ENCODE data around the gene B4GALNT1.
"Not testable (repeated sequence)": the region's sequence is repeated elsewhere in the genome, so short reads cannot be mapped to it uniquely, and the experiment has no call there.

The B4GALNT1 gene

DNA sequence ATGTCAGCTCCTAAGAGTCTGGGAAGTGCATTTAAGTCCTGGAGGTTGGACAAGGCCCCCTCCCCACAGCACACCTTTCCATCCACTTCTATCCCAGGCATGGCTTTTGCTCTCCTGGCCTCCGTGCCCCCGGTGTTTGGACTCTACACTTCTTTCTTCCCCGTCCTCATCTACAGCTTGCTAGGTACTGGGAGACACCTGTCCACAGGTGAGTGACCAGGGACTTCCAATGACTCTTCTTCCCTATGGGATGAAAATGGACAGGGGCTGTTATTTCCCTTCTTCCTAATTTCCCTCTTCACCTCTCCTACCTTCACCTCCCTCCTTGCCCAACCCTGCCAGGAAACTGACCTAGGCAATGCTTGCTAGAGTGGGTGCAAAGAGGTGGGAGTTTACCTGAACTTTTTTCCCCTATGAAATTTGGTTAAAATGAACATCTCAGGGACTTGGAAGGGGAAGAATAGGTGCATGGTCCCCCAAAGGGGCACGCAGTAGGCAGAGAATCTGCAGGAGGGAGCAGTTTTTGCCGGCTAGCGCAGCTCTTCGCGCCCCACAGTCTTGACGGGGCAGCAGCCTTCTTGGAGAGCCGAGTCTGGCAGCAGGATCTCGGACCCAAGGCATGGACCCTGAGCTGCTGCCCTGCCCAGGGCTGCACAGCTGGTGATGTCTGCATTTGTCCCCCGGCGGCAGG, 12.6 kb downstream of the B4GALNT1 start:
- no peak for DNase-seq

DNA sequence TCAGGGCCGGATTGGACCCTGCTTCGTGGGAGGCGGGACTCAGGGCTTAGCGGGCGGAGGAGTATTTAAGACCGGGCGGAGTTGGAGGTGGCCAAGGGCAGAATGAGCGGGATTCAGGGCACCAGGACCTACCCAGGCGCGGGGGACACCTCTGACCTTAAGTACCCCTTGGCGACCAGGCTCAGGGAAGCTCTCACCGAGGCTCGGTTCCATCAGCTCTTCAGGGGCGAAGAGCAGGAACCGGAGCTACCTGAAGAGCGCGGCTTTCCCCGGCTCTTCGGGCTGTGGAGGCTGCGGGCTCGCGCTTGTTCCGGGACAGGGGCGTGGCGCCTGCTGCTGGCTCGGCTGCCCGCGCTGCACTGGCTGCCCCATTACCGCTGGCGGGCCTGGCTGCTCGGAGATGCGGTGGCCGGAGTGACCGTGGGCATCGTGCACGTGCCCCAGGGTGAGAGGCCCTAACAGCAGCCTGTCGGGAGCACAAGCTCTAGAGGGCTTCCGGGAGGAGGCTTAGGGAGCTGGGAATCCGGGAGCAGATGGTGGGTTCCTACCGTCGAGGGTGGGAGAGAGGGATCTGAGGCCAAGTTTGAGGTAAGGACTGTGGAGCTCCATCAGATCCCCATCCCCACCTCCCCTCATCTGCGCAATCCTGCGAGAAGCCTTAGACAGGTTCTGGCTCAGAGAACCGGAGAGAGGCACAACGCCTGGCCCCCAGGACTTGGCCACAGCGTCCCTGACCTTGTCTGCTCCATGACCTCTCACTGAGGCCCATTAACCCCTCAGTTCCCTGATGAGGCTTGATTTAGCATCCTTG, 13.4 kb downstream of the B4GALNT1 start:
- DNase-seq, result no peak

DNA sequence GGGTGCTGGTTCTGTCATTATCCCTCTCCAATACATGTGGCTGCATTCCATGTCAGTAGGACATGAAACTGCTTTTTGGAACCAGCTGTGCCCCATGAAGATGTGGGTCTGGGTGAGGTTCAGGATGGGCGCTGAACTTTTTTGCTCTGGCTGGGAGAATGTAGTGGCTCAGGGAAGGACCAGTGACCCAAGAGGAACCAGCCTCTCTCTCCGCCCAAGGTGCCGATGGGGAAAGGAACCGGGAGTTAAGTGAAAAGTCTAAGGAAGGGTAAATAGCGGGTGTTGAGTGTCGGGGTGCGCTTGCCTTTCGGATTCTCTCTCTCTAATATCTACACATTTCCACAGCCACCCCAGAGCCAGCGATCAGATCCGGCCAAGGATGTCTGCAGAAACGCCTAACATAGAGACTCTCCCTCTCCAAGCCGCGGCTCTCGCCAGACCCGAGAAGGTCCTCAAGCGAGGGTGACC, 14.0 kb downstream of the B4GALNT1 start:
- no peak for DNase-seq

DNA sequence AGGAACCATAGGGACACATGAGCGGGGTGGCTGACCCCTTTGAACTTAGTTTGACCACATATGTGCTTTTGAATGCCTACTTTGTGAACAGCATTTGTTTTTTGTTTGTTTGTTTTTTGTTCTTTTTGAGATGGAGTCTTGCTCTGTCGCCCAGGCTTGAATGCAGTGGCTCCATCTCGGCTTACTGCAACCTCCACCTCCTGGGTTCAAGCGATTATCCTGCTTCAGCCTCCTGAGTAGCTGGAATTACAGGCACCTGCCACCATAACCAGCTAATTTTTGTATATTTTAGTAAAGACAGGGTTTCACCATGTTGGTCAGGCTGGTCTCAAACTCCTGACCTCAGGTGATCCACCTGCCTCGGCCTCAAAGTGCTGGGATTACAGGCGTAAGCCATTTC, 14.6 kb downstream of the B4GALNT1 start:
- not testable (repeated sequence) for DNase-seq

DNA sequence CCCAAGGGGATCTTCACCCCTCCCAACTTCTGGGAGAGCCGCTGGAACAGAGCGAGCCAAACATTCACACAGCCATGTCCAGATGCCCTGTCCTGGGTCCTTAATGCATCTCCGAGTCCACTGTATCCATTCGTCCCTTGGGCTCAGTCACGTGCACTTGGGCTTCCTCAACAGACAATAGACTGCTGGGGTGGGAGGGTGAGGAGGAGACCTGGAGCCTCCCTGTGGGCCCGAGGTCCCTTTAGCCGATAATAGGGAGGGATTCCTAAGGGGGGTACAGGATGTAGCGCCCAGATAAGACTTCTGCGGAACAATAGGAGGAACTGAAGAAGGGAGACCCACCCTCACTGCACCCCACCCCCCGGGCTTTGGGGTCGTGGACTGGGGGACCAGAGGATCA, 15.1 kb downstream of the B4GALNT1 start:
- no peak for DNase-seq

DNA sequence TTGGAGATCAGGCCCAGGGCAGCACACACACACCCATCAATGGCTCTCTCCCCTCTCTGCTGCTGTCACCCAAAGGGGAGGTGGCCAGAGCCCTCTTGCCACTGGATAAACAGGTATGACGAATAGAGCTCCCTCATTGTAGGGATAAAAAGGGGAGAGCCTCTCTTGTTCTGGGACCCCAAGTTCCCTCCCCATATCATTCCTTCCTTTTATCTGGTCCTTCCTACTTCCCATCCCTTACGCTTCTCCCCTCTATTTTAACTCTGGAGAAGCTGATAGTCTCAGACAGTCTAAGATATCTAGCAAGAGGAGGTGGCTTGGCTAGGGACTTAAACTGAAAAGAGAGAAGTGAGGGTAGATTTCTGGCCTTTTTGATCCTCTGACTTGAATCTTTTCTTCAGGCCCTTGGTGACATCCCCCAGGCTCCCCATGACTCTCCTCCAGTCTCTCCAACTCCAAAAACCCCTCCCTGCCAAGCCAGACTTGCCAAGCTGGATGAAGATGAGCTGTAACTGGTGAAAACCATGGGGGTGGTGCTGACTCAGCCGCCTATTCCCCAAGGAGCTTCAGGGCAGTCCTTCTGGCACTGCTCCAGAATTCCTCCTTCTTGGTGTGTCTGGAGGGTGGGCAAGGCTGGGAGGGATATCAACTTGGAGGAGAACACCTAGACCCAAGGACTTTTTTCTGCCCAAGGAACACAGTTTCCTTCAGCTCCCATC, 16.5 kb downstream of the B4GALNT1 start:
- DNase-seq, result no peak

DNA sequence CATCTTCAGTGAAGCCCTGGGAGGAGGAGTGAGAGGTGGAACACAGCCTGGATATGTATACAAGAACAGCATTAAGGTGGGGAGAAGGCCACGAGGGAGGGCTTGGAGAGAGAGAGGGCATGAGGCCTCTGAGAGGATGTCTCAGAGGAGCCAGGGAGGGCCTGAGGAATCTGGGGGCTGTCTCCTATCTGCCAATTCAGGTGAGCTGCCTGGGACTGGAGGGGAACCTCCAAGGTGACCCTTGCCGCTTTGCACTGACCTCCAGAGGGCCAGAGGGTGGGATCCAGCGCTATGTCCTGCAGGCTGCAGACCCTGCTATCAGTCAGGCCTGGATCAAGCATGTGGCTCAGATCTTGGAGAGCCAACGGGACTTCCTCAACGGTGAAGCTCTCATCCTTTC, 17.4 kb downstream of the B4GALNT1 start:
- DNase-seq, result no peak

DNA sequence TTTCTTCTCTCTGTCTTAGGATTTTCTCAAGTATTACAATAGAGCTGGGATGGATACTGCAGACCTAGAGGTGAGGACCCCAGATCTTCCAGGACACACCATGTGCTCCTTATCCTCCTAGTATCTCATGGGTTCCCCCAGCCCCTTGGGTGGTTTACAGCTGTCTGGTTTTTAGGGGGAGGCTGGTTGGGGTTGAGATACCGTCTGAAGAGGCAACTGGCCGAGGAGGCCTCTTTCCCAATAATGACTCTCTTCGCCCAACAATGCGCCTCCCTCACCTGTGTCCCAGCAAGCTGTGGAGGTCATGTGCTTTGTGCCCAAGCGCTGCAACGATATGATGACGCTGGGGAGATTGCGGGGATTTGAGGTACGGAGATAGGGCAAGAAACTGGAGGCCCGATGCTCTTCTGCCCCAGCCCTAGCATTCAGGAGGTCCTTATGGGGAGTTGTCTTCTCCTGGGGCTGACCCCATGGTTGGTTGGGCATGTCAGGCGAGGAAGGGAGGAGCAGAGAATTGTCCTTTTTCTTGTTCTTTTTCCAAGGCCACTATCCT, 18.0 kb downstream of the B4GALNT1 start:
- DNase-seq, result no peak

DNA sequence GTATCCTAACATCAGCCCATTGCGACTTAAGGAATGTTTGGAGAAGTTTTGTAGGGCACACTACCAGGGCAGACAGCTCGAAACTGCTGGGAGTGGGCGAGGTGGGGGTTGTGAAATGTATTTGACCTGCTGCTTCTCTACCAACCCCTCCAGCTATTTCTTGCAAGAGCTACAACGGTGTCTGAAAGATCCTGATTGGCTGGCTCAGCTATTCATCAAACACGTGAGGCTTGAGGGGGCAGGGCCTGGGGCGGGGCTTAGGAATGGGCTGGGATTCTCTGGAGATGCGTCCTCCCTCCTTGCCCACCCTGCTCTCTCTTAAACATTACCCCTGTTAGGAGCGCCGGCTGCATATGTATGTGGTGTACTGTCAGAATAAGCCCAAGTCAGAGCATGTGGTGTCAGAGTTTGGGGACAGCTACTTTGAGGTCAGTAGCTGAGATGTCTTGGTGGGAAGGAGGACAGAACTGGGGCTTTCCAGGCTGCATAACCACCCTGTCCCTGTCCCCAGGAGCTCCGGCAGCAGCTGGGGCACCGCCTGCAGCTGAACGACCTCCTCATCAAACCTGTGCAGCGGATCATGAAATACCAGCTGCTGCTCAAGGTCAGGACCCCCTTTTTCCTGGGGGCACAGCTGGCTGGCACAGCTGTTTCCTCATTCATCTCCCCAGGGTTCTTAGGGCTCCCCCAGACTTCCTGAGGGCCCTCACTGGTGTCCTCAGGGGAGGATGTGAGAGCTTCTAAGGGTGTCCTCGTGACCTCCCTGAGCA, 18.6 kb downstream of the B4GALNT1 start:
- DNase-seq, result peak; percentile 17

DNA sequence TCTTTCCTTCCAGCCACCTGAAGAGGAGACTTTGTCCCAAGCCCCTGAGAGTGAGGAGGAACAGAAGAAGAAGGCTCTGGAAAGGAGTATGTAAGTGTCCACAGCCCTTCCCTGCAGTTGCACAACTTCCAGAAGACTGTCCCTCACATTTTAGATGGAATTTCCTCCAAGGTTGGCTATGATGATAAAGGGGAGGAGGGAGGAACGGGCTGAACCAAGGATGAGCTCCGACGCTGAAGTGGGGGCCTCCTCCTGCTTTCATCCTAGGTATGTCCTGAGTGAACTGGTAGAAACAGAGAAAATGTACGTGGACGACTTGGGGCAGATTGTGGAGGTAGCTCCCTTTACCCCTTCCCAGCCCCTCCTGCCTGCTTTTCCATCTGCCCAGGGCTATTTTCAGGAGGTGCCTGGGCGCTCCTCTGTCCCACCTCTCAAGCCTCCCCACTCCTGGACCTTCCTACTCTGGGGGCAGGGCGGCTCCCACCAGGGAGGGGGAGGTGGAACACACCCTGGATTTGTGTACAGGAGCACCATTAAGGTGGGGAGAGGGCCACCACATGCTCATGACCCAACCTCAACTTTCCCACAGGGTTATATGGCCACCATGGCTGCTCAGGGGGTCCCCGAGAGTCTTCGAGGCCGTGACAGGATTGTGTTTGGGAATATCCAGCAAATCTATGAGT, 19.4 kb downstream of the B4GALNT1 start:
- DNase-seq, result no peak

DNA sequence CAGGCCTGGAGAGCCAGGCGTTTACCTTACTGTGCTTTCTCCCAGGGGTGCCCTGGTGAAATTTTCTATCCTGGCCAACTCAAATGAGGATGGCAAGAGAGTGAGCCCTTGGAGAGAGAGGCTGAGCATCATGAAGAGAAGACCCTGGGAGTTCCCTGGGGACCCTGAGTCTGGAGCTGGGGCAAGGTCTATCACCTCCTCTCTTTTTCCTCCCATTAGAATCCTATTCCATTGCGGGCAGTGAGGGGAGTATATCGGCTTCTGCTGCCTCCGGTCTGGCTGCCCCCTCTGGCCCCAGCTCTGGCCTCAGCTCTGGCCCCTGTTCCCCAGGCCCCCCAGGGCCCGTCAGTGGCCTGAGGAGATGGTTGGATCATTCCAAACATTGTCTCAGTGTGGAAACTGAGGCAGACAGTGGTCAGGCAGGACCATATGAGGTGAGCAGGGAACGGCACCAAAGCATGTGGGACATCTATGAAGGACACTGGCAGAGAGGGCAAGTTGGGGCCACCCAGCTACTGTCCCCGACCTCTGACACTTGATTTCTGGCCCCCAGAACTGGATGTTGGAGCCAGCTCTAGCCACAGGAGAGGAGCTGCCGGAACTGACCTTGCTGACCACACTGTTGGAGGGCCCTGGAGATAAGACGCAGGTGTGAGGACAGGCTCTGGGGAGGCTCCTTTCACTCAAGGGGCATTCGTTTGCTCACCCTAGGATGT, 20.1 kb downstream of the B4GALNT1 start:
- no peak for DNase-seq

DNA sequence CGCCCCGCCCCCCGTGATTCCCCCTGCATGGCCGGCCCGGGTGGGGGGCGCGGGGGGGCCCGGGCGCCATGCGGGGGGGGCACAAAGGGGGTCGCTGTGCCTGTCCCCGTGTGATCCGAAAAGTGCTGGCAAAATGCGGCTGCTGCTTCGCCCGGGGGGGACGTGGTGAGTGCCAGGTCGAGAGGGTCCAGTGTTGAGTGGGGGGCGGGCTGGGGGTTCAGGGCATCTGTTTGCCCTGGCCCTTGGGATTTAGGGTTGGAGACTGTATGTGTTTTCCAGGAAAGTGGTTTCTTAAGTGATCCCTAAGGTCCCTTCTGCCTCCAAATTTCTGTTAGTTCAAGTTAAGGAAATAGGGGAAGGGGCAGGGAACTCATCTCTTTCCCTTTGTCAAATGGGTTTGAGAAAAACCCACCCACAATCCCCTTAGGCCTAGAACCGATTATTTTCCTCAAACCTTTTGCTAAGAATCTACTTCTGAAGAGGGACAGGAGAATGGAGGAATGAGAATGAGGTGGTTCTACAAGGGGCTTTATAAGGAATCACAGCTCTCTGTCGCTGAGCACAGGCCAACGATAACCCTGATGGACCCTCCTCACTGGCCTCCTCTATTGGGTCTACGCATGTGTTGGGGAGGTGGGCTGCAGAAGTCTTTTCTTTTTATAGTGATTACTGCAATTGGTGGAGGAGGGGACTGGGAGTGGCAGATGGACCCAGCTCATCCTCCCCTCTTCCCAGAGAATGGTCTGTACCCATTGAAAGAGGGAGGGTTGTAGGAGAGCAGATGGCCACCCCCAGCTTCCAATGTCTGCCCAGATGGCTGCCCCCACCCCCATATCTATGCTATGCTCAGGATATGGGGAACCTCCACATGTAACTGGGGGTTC, 20.9 kb downstream of the B4GALNT1 start:
- DNase-seq, result no peak

DNA sequence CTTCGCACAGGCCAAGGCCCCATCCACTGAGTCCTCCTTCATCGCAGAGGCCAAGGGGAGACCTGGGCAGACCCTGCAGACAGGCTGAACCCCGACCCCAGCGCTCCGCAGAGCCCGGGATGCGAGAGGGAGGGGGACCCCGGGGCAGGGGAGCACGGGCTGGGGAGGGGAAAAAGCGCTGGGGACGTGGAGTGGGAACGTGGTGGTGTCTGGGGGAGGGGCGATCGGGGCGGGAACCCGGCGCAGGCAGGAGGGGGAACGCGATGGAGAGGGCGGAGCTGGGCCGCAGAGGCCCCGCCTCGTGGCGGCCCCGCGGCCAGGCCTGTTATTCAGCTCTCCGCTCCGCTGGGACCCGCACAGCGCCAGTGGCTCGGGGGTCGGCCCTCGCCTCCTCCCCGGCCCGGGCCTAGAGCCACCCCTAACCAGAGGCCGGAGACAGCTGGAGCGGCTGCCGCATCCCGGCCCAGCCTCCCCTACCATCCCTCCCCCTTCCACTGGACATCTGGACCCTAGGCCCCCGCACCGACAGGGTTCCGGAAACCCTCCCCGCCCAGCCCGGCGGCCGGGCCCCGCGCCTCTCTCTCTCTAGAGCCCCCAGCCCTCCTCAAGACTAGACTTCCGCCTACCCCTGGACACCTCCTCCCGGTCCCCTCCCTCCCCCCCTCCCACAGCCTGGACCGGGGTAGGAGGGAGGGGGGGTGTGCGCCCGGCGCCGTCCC, 21.7 kb downstream of the B4GALNT1 start, which contains the start of gene ARHGEF25:
TSS of gene ARHGEF25 (plus strand) at position 328 of the 719 bp plus-strand sequence. CDS start 460 bp downstream, outside the sequence.
- peak; percentile 41 for DNase-seq

DNA sequence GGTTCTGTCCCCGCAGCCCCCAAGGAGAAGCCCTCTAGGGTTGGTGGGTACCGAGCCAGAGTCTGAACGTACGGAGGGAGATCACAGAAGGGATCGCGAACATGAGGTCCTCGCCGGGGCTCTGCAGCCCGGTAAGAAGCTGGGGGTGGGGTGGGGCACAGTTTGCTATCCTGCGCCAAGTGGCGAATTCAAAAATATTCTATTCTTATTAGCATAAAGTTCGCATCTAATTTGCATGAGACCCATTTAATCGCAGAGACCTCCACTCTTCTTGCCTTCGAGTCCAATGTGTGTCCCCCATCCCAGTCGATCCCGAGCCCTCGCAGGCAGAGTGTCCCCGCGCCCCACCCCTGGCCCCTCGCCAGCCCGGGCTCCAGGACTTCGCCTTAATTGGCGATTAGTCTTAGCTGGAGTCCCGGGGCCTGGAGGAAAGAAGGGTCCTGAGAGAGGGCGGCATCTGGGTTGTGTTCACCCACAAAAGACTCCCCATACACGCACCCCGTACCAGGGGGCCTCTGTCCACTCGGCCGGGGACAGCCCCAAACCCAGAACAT, 22.4 kb downstream of the B4GALNT1 start:
- DNase-seq, result peak; percentile 7

DNA sequence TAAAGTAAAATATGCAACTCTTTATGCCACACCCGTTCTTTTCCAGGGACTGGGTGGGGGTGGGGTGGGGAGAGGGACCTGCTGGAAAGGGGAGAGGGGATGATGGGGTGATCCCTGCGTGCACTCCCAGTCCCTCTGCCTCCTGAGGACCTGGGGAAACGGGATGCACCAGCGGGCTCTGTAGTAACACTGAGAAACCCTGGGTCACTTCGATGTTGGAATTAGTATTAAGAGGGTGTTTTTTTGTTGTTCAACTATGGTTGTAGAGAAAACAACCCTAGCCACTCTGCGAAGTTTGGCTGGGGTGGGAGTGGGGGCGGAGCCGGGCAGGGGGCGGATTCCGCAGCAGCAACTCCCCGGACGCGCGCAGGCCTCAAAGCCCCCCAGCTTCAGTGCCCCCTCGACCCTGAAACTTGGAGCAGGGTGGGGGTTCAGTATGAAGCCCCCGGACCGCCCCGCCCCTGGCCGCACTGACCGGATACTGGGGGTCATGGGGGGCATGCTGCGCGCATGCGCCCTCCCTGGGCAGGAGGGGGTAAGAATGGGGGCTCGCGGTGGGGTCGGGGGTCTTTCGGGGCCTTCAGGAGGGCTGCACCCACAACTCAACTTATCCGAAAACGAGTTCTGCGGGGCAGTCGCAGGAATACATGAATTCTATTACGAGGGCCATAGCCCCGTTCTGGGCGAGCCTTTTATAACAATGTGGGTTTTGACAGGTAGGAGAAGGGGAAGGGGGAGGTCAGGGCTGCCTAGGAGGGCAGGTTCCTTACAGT, 23.0 kb downstream of the B4GALNT1 start:
- no peak for DNase-seq

DNA sequence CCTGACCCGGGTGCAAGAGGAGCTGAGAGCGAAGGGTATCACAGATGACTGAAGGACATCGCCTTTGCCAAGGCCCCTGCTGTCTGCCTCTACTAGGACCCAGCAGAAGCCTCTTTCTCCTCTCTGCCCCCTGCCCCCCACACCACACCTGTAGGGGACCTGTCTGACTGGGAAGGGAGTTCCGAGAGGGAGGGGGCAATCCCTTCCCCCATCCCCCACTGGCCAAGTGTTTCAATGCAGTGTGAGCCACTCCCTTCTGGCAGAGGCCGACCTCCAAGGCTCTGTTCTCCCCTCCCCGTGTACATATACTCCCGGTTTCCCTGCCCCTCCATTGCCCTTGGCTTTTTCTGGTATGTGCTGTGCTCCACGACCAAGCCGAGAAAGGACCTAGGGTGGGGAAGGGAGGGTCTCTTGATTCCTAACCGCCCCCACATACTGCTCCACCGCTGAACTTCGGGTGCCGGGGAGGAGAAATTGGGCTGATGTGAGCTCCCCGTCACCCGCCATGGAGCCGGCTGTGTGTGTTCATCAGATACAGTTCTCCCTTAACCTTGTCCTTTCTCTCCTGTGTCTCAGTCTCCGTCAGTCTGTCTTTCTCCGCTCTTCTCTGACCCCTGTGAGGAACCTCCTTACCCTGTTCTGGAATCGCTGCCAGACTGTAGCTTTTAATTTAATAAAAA, 23.8 kb downstream of the B4GALNT1 start:
- DNase-seq, result no peak

DNA sequence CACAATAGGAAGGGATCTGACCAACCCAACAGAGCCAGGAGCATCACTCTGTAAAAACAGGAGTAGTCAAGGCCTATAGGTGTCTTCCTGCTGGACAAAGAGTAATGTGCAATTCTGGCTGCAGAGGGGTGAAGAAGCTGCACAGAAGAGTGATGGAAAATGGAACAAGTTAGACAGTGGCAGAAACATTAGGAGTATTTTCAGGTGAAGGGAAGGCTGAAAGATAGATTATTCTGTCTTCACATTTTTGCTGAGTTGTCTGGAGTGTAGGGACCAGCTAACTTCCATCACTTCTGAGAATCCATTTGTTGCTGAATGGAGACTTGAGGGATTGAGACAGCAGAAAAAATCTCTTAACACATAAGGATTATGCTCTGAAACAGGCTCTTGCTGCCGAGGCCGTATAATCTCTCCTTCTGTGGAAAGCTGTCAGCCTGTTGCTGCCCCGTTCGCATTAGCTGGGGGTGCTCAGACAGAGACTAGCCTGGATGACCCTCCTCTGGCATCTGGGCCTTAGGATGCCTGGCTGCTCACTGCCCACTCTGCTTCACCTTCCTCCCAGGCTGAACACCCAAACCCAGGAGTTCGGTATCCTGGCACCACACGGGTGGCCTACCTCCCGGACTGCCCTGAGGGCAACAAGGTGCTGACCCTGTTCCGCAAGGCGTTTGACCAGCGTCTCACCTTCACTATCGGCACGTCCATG, 24.9 kb downstream of the B4GALNT1 start:
- DNase-seq, result no peak

All from COR-L47 (cell line).